Heart left ventricle (tissue), 16 donors: ENCODE results near the gene BMP8A. TPM values are rescaled to one million over a fixed set of nuclear protein-coding genes. Genes with fewer than 3 reads are reported as not detected.
A peak's percentile ranks its signal among the peaks of the same experiment; 100 is the strongest.
"Not testable (repeated sequence)": the region's sequence is repeated elsewhere in the genome, so short reads cannot be mapped to it uniquely, and the experiment has no call there.

Experiments used
- ATAC-seq, 4 donors: fragments of 200-7000 bp; cut with Tn5 transposase; one replicate each; pipeline ENCODE4 v1.9.1; 2020 to 2022; ENCODE audit warnings: moderate library complexity in 4 of 4, mild to moderate bottlenecking in 3 of 4, moderate number of reproducible peaks in 1 of 4
- DNase-seq, 5 donors: peaks; one replicate each; pipeline ENCODE4 v3.0.0-alpha.2; 2020
- H3K27ac ChIP-seq, 12 donors: fragments of 200-600 bp; sonication (generic) in 4 of 12; one replicate each; pipeline versions ENCODE4 v1.5.0 to v1.8.0; 2016 to 2022; ENCODE audit warnings: mild to moderate bottlenecking in 2 of 12
- H3K27me3 ChIP-seq, 9 donors: fragments of 200-600 bp; sonication (generic) in 2 of 9; one replicate each; pipeline versions ENCODE4 v1.5.1 to v1.8.0; 2016 to 2022; ENCODE audit warnings: mild to moderate bottlenecking in 3 of 9
- H3K36me3 ChIP-seq, 9 donors: fragments of 200-600 bp; sonication (generic) in 2 of 9; one replicate each; pipeline versions ENCODE4 v1.5.0 to v1.8.0; 2018 to 2022; ENCODE audit warnings: mild to moderate bottlenecking in 2 of 9
- H3K4me1 ChIP-seq, 12 donors: fragments of 200-600 bp; sonication (generic) in 4 of 12; one replicate each; pipeline versions ENCODE4 v1.5.0 to v1.8.0; 2016 to 2022; ENCODE audit warnings: mild to moderate bottlenecking in 3 of 12
- H3K4me3 ChIP-seq, 12 donors: fragments of 200-600 bp; sonication (generic) in 4 of 12; one replicate each; pipeline versions ENCODE4 v1.5.0 to v1.8.0; 2017 to 2022; ENCODE audit warnings: mild to moderate bottlenecking in 9 of 12, moderate library complexity in 4 of 12
- H3K9me3 ChIP-seq, 12 donors: fragments of 200-600 bp; sonication (generic) in 4 of 12; one replicate each; pipeline versions ENCODE4 v1.5.0 to v1.8.0; 2016 to 2022; ENCODE audit warnings: mild to moderate bottlenecking in 1 of 12
- CTCF ChIP-seq, 12 donors: fragments of 200-600 bp; sonication (generic) in 4 of 12; IDR thresholded peaks; one replicate each; pipeline versions ENCODE4 v1.5.0 to v1.8.0; 2018 to 2022; ENCODE audit warnings: antibody characterized with exemption in 12 of 12, mild to moderate bottlenecking in 5 of 12
- POLR2A ChIP-seq, 2 donors: fragments of 450-650 bp; IDR thresholded peaks; one replicate each; pipeline ENCODE4 v1.6.1; 2017; ENCODE audit warnings: antibody characterized with exemption in 2 of 2, mild to moderate bottlenecking in 2 of 2, moderate library complexity in 2 of 2
- WGBS, 4 donors: extraction: QIAGEN DNeasy Blood & Tissue Kit in 2 of 4; methylation state at CpG; one replicate each; pipeline versions ENCODE4 v1.1.5 to v1.1.7; 2013 to 2018; 5-methylcytosine and 5-hydroxymethylcytosine counted together
- intact Hi-C, 10 donors: fragments of 100-400 bp; cut with DNase I; formaldehyde crosslinking; loops; one replicate each; pipeline versions ENCODE4 v1.11.1 to v1.14.2; 2022
- polyA plus RNA-seq, 2 donors: library from polyadenylated mRNA; stranded (reverse); fragments of 200-250 nt; gene quantifications; one replicate each; pipeline ENCODE4 v1.2.3, GENCODE V29; 2013
- total RNA-seq, 9 donors: library from RNA; depleted of rRNA in 2 of 9; stranded (reverse); fragments of >200 nt in 2 of 9; fragmentation: NEBNext Ultra II Directional in 3 of 9; extraction: Animal tissue kit (Norgen Biotek cat#: 25700) in 3 of 9; gene quantifications; one replicate each; pipeline versions ENCODE4 v1.1.0 to v1.2.4, GENCODE V29; 2016 to 2023
- donor health status: ischemic (EF 13 %, LVEDD 7.1; RV severe dilation, severe dysfunction).
- donor health status: healthy with polysubstance abuse.
- donor health status: DM: no; HTN: yes; CAD: no.
- donor health status: DM: no; HTN: no; CAD: no.
- donor health status: ischemic (EF 25% LVEDD 6.9; RV normal size, moderate dysfunction).
- donor health status: ischemic (EF 25% LVEDD 5.7; RV mildly dilated, moderate dysfunction).
- donor health status: healthy.
- donor health status: DM: yes; HTN: yes; CAD: no.
- donor health status: ischemic (EF 35%, LVEDD 5.7; RV mildly dilated, moderate dysfunction).
- donor health status: nonischemic (EF 11% LVEDD 7.7; RV severe dilation, severe dysfunction).
- donor health status: DM: yes; HTN: yes; CAD: no.
- donor health status: PGD.
- donor health status: ischemic (EF 29% LVEDD 5.4; RV normal size, mild dysfunction).
- donor health status: nonischemic (EF 23%, LVEDD 6.1; RV moderate dilation, normal function).

Gene BMP8A
- total and polyA plus RNA-seq, 11 donors, result 0.22 to 2.4 (median 0.60) TPM; not detected in 2

GRCh38 chr1:39466413-39467107, 24.9 kb upstream of the BMP8A start:
- ATAC-seq, result no peak
- no peak for DNase-seq
- WGBS, 4 donors, result 81 to 93% (median 84%) methylated on average over 3 of the region's 3 CpGs
- TF ChIP-seq POLR2A (IDR thresholded peaks at IDR 0.05) (no peak), CTCF (IDR thresholded peaks at IDR 0.05) (no peak)
- peak overlapping the region in 1 of 12 donors; percentile 23 for H3K27ac ChIP-seq
- intact Hi-C loops, result loop anchor here in 1 of 10 donors (5.0 kb wide), 1 partner anchor 71 kb away; no protein-coding TSS in a partner anchor
- H3K36me3 ChIP-seq, result peaks cover 2 to 100% (median 99%) of the 10 kb centered on the region in 9 donors
- no peaks in the 10 kb centered on the region for H3K9me3 ChIP-seq
- H3K4me3 ChIP-seq, result no peak overlapping the region
- H3K4me1 ChIP-seq, result peaks cover 0 to 9% (median 0%) of the 10 kb centered on the region in 12 donors
- no peaks in the 10 kb centered on the region for H3K27me3 ChIP-seq

- H3K27me3 ChIP-seq, H3K4me3 ChIP-seq, H3K9me3 ChIP-seq, ATAC-seq, DNase-seq, H3K4me1 ChIP-seq: not testable (repeated sequence)
- intact Hi-C loops, result loop anchor here in 1 of 10 donors (5.0 kb wide), 1 partner anchor 70 kb away; no protein-coding TSS in a partner anchor
- peak overlapping the region in 1 of 12 donors; percentile 23 for H3K27ac ChIP-seq
- peaks cover 2 to 100% (median 99%) of the 10 kb centered on the region in 9 donors for H3K36me3 ChIP-seq
- 72 to 80% (median 76%) methylated on average over 16 of the region's 16 CpGs for WGBS, 4 donors
These were observed 24.2 kb upstream of the BMP8A start for GRCh38 chr1:39467108-39467720.

- no peak for TF ChIP-seq POLR2A (IDR thresholded peaks at IDR 0.05)
- TF ChIP-seq CTCF (IDR thresholded peaks at IDR 0.05), result no peak
- no peaks in the 10 kb centered on the region for H3K27me3 ChIP-seq
- ATAC-seq (peak in 1 of 4 donors; percentile 15), DNase-seq (no peak)
- intact Hi-C loops, result loop anchor here in 1 of 10 donors (5.0 kb wide), 1 partner anchor 68 kb away; no protein-coding TSS in a partner anchor
- 76 to 82% (median 78%) methylated on average over 3 of the region's 3 CpGs for WGBS, 4 donors
- H3K4me1 ChIP-seq, result peaks cover 0 to 9% (median under 1%) of the 10 kb centered on the region in 12 donors
- no peak overlapping the region for H3K27ac ChIP-seq
- H3K9me3 ChIP-seq, result no peaks in the 10 kb centered on the region
- H3K4me3 ChIP-seq, result no peak overlapping the region
- peaks cover 2 to 100% (median 98%) of the 10 kb centered on the region in 9 donors for H3K36me3 ChIP-seq
These were observed 22.3 kb upstream of the BMP8A start for GRCh38 chr1:39469150-39469549.

DNA sequence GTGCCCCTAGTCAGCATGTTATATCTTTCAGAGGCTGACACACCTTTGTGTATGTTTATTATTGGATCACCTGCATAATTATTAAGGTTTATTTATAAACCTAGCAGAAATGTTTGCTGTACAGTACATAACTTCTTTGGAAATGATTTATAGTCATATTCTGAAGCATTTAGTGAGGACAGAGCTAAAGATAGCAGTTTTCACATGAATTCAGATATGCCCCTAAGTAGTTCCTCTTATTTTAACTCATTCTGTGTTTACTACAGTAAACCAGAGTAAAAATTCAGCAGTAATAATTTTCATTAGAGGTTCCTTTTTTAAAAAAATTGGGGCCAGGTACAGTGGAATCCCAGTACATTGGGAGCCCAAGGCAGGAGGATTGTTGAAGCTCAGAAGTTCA, 21.4 kb upstream of the BMP8A start:
- no peak for DNase-seq
- Histone ChIP-seq H3K27ac (no peak overlapping the region), H3K27me3 (no peaks in the 10 kb centered on the region), H3K9me3 (no peaks in the 10 kb centered on the region), H3K4me1 (peaks cover 0 to 16% (median 4%) of the 10 kb centered on the region in 12 donors), H3K4me3 (no peak overlapping the region), H3K36me3 (peaks cover under 1 to 100% (median 98%) of the 10 kb centered on the region in 9 donors)
- intact Hi-C loops, result loop anchor here in 1 of 10 donors (5.0 kb wide), 1 partner anchor 67 kb away; no protein-coding TSS in a partner anchor
- no peak for ATAC-seq
- TF ChIP-seq POLR2A (IDR thresholded peaks at IDR 0.05), result no peak
- no peak for TF ChIP-seq CTCF (IDR thresholded peaks at IDR 0.05)
